ENCODE results near the gene NCOR2. TPM values are rescaled to one million over a fixed set of nuclear protein-coding genes. Genes with fewer than 3 reads are reported as not detected.

The NCOR2 gene
- total RNA-seq, 3 donors from 2014 or later (not counting 1 experiment from before 2014, with no cell fraction given) = 109 to 126 (median 125) TPM

DNA sequence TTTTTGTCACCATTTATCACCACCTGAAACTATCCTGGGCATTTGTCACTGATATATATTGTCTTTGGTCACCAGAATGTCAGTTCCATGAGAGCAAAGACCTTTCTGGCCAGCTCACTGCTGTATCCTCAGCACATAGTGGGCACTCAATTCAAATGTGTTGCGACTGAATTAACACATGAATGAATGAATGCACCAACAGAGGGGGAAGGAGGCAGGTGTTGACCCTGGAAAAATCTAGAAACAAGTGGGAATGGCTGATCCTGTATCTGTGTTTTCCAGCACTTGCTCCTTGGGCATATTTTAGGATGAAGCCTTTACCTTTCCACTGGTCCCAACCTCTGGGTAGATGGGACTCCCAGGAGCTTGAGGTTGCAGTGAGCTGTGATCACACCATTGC lies 3.4 kb upstream of the NCOR2 start:
- WGBS (ENCODE audit: insufficient coverage) = 91% methylated on average over 1 of the region's 1 CpG
- intact Hi-C loops (cut with micrococcal nuclease) = no loop called here
- Mint-ChIP-seq H3K9me3 (no peaks in the 10 kb centered on the region), H3K4me1 (peaks cover 5 to 13% of the 10 kb centered on the region in 2 donors), H3K27ac (no peak overlapping the region), H3K27me3 (ENCODE audit: low read depth in 2 of 2) (no peaks in the 10 kb centered on the region), H3K36me3 (no peaks in the 10 kb centered on the region), H3K4me3 (no peak overlapping the region)
- no peaks in the 10 kb centered on the region for H3K27me3 ChIP-seq (ENCODE audit: control insufficient read depth, insufficient read depth, low read length)
- H3K4me1 ChIP-seq (ENCODE audit: control insufficient read depth, insufficient read depth, low read length) = peaks cover 22% of the 10 kb centered on the region
- H3K36me3 ChIP-seq (ENCODE audit: control insufficient read depth, insufficient read depth, low read length) = no peaks in the 10 kb centered on the region
- no peaks in the 10 kb centered on the region for H3K9me3 ChIP-seq (ENCODE audit: control insufficient read depth, insufficient read depth, low read length)
- DNase-seq = no peak
- TF ChIP-seq, protein P1, sequence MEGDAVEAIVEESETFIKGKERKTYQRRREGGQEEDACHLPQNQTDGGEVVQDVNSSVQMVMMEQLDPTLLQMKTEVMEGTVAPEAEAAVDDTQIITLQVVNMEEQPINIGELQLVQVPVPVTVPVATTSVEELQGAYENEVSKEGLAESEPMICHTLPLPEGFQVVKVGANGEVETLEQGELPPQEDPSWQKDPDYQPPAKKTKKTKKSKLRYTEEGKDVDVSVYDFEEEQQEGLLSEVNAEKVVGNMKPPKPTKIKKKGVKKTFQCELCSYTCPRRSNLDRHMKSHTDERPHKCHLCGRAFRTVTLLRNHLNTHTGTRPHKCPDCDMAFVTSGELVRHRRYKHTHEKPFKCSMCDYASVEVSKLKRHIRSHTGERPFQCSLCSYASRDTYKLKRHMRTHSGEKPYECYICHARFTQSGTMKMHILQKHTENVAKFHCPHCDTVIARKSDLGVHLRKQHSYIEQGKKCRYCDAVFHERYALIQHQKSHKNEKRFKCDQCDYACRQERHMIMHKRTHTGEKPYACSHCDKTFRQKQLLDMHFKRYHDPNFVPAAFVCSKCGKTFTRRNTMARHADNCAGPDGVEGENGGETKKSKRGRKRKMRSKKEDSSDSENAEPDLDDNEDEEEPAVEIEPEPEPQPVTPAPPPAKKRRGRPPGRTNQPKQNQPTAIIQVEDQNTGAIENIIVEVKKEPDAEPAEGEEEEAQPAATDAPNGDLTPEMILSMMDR (IDR thresholded peaks at IDR 0.05) = no peak
- no peak overlapping the region for H3K27ac ChIP-seq (ENCODE audit: low read length)
- no peak overlapping the region for H3K4me3 ChIP-seq (ENCODE audit: low read length)
- no peak for ATAC-seq

DNA sequence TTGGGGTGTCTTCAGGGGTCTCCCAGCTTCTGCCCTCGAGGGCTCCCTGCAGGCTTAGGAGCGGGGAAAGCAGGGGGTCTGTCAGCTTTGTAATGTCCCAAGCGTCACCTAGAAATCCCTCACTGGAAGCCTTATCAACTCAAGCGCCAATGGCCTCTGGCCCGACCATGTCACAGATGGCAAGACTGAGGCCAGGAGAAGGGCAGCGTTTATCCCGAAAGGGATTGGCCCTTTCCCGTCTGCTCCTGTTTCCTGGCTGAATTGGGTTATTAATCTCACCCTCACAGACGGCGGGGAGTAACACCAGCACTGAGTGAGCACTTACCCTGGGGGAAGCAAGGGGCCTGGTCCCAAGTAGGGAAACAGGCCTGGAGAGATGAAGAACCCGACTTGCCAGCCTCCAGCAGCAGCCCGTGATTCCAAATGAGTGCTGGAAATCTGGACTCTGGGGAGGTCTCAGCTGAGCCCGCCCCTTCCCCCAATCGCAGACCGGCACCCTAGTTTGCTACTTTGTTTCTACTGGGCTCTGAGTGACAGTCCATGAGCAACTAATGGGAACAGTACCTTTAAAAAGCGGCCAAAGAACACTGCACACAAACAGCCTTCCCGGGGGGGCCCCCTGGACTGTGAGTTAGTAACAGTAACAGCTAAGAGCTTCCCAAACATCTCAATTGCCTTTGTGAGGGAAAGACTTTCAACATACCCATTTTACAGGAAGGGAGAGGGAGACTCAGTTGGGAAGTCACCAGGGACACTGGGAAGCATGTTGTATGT lies 2.1 kb upstream of the NCOR2 start:
- Mint-ChIP-seq H3K36me3 (no peaks in the 10 kb centered on the region), H3K27me3 (ENCODE audit: low read depth in 2 of 2) (no peaks in the 10 kb centered on the region), H3K27ac (no peak overlapping the region), H3K4me1 (peaks cover 5 to 19% of the 10 kb centered on the region in 2 donors), H3K9me3 (no peaks in the 10 kb centered on the region), H3K4me3 (no peak overlapping the region)
- WGBS (ENCODE audit: insufficient coverage) = 97% methylated on average over 17 of the region's 17 CpGs
- peaks cover 33% of the 10 kb centered on the region for H3K4me1 ChIP-seq (ENCODE audit: control insufficient read depth, insufficient read depth, low read length)
- no peak overlapping the region for H3K4me3 ChIP-seq (ENCODE audit: low read length)
- no peaks in the 10 kb centered on the region for H3K9me3 ChIP-seq (ENCODE audit: control insufficient read depth, insufficient read depth, low read length)
- no peak for DNase-seq
- intact Hi-C loops (cut with micrococcal nuclease) = no loop called here
- TF ChIP-seq, protein P1 (IDR thresholded peaks at IDR 0.05) = no peak
- H3K27ac ChIP-seq (ENCODE audit: low read length) = no peak overlapping the region
- ATAC-seq = no peak
- H3K27me3 ChIP-seq (ENCODE audit: control insufficient read depth, insufficient read depth, low read length) = no peaks in the 10 kb centered on the region
- H3K36me3 ChIP-seq (ENCODE audit: control insufficient read depth, insufficient read depth, low read length) = no peaks in the 10 kb centered on the region

DNA sequence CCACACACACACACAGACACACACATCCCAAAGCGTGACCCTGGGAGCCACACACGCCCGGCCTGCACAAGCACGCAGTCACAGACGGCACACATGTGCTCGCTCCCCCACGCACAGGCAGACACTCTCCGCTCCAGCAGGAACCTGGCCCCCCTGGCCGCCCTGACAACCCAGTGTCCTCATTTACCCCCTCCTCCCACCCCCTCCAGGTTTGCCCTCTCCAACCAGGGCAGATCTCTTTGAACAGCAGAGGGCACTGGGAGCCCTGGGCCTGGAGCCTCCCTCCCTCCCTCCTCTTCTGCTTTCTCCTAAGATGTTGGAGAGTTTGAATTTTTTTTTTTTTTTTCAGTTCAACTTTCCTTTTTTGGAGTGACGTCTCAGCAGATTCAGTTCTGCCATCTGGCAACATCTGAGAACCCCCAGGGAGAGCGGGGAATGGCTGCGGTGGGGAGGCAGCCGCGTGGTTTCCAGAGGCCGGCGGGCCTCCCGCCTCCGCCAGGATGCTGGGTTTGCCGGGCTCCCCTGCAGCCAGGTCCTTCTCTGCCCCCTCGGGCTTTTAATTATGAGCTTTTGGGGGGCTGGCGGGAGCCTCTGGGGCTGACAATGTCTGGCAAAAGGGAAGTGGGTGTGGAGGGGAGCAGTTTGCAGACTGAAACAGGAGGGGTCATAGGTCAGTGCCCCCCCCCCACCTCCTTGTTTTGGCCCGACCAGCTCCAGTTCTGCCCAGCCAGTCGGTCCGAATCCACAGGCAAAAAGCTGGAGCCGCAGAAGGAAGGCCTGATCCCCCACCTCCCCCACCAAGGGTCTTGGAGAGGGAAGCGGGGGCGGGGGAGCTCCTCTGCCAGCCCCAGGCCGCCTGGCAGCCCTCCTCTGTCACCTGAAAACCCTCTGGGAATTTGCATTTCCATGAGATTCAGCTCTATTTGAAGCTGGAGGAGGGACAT lies 1.3 kb upstream of the NCOR2 start:
- TF ChIP-seq, protein P1 (IDR thresholded peaks at IDR 0.05) = no peak
- Histone ChIP-seq H3K4me1 (ENCODE audit: control insufficient read depth, insufficient read depth, low read length) (peaks cover 37% of the 10 kb centered on the region), H3K4me3 (ENCODE audit: low read length) (no peak overlapping the region), H3K9me3 (ENCODE audit: control insufficient read depth, insufficient read depth, low read length) (no peaks in the 10 kb centered on the region), H3K36me3 (ENCODE audit: control insufficient read depth, insufficient read depth, low read length) (no peaks in the 10 kb centered on the region), H3K27me3 (ENCODE audit: control insufficient read depth, insufficient read depth, low read length) (no peaks in the 10 kb centered on the region), H3K27ac (ENCODE audit: low read length) (no peak overlapping the region)
- Mint-ChIP-seq H3K27me3 (ENCODE audit: low read depth in 2 of 2) (no peaks in the 10 kb centered on the region), H3K36me3 (no peaks in the 10 kb centered on the region), H3K27ac (peak overlapping the region in 1 of 2 donors; percentile 76), H3K9me3 (no peaks in the 10 kb centered on the region), H3K4me3 (peak overlapping the region; percentile 88), H3K4me1 (peaks cover 5 to 19% of the 10 kb centered on the region in 2 donors)
- intact Hi-C loops (cut with micrococcal nuclease) = no loop called here
- ATAC-seq (no peak), DNase-seq (peak in 1 of 2 donors; percentile 45)
- WGBS (ENCODE audit: insufficient coverage) = 46% methylated on average over 27 of the region's 28 CpGs
